ENCODE results near the gene GFPT2.

DNA sequence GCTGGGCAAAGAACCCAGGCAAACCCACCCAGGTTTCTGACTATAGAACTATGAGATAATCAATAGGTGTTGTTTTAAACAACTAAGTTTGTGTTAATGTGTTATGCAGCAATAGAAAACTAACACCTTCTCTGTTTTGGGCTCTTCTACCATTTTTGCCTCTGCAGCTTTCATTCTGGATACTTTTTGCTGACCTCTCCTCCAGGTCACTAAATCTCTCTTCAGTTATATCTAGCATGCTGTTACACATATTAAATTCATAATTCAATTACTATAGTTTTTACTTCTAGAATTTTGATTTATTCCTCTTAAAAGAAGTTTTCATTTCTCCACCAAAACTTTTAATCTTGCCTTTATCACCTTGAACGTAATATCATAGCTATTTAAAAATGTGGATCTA lies 78.4 kb downstream of the GFPT2 start:
- TF ChIP-seq POLR2A (IDR thresholded peaks at IDR 0.05; ENCODE audit: low read depth, low read length) (no peak), MAFK (IDR thresholded peaks at IDR 0.05; ENCODE audit: low read depth, low read length) (no peak), SMC3 (IDR thresholded peaks at IDR 0.05; ENCODE audit: low read depth, low read length) (no peak), RCOR1 (IDR thresholded peaks at IDR 0.05; ENCODE audit: insufficient replicate concordance, low read length) (no peak), MXI1 (IDR thresholded peaks at IDR 0.05; ENCODE audit: borderline replicate concordance, low read depth, low read length) (no peak), RAD21 (IDR thresholded peaks at IDR 0.05; ENCODE audit: low read length) (no peak), BHLHE40 (IDR thresholded peaks at IDR 0.05; ENCODE audit: low read depth, low read length) (no peak), NFE2L2 (IDR thresholded peaks at IDR 0.05; ENCODE audit: low read depth, low read length) (no peak)
- TF ChIP-seq, protein P1, sequence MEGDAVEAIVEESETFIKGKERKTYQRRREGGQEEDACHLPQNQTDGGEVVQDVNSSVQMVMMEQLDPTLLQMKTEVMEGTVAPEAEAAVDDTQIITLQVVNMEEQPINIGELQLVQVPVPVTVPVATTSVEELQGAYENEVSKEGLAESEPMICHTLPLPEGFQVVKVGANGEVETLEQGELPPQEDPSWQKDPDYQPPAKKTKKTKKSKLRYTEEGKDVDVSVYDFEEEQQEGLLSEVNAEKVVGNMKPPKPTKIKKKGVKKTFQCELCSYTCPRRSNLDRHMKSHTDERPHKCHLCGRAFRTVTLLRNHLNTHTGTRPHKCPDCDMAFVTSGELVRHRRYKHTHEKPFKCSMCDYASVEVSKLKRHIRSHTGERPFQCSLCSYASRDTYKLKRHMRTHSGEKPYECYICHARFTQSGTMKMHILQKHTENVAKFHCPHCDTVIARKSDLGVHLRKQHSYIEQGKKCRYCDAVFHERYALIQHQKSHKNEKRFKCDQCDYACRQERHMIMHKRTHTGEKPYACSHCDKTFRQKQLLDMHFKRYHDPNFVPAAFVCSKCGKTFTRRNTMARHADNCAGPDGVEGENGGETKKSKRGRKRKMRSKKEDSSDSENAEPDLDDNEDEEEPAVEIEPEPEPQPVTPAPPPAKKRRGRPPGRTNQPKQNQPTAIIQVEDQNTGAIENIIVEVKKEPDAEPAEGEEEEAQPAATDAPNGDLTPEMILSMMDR (conservative IDR thresholded peaks at IDR 0.05; ENCODE audit: low read depth, low read length): no peak
- TF ChIP-seq, protein P2, sequence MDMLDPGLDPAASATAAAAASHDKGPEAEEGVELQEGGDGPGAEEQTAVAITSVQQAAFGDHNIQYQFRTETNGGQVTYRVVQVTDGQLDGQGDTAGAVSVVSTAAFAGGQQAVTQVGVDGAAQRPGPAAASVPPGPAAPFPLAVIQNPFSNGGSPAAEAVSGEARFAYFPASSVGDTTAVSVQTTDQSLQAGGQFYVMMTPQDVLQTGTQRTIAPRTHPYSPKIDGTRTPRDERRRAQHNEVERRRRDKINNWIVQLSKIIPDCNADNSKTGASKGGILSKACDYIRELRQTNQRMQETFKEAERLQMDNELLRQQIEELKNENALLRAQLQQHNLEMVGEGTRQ (IDR thresholded peaks at IDR 0.05; ENCODE audit: low read depth, low read length): no peak

Data from IMR-90 (cell line).